Activated B cell treated with CpG ODN at 0.5 μM for 24 hours (primary cell): ENCODE measurements around the gene NRP2. TPM values are rescaled to one million over a fixed set of nuclear protein-coding genes. Genes with fewer than 3 reads are reported as not detected.

Experiments
- ATAC-seq: fragments of 200-7000 bp; cut with Tn5 transposase; one replicate; pipeline ENCODE4 v1.10.0; 2021; ENCODE audit warnings: low read depth, mild to moderate bottlenecking, moderate library complexity
- CTCF ChIA-PET: fragments of 350-600 bp; sonication (Branson Sonifier 250); formaldehyde crosslinking; loops from one replicate; lab custom pipeline; 2021; ENCODE audit warnings: antibody characterized with exemption; lab: Charles Lee
- POLR2A ChIA-PET: fragments of 350-600 bp; sonication (Branson Sonifier 250); formaldehyde crosslinking; loops from one replicate; lab custom pipeline; 2021; ENCODE audit warnings: antibody characterized with exemption; lab: Charles Lee
- DNase-seq: peaks from one replicate; pipeline ENCODE4 v3.0.0; 2022
- H3K27ac Mint-ChIP-seq: one replicate; pipeline ENCODE4 v1.8.0; 2020; ENCODE audit warnings: mixed read lengths
- H3K27me3 Mint-ChIP-seq: one replicate; pipeline ENCODE4 v1.8.0; 2021; ENCODE audit warnings: mixed read lengths
- H3K36me3 Mint-ChIP-seq: one replicate; pipeline ENCODE4 v1.8.0; 2021; ENCODE audit warnings: low read depth, mixed read lengths
- H3K4me1 Mint-ChIP-seq: one replicate; pipeline ENCODE4 v1.8.0; 2021; ENCODE audit warnings: mixed read lengths
- H3K4me3 Mint-ChIP-seq: one replicate; pipeline ENCODE4 v1.8.0; 2020; ENCODE audit warnings: mild to moderate bottlenecking, mixed read lengths
- H3K9me3 Mint-ChIP-seq: one replicate; pipeline ENCODE4 v1.8.0; 2020; ENCODE audit warnings: mixed read lengths
- CTCF ChIP-seq: fragments of 200-600 bp; IDR thresholded peaks from one replicate; pipeline ENCODE4 v1.8.0; 2022; ENCODE audit warnings: antibody characterized with exemption, mild to moderate bottlenecking
- intact Hi-C: fragments of 100-400 bp; cut with micrococcal nuclease; formaldehyde crosslinking; loops from one replicate; pipeline ENCODE4 v1.15.1; 2024
- total RNA-seq: library from RNA; stranded (reverse); gene quantifications from 2 replicates; pipeline ENCODE4 v1.2.3, GENCODE V29; 2022

The NRP2 gene
- total RNA-seq, 1 donor from 2014 or later = 10.2 TPM

- POLR2A ChIA-PET = no interaction called here
- no peaks in the 10 kb centered on the region for H3K36me3 Mint-ChIP-seq
- H3K9me3 Mint-ChIP-seq = peaks cover 4% of the 10 kb centered on the region
- intact Hi-C loops = no loop called here
- no peak for TF ChIP-seq CTCF
- CTCF ChIA-PET = no interaction called here
- no peaks in the 10 kb centered on the region for H3K4me1 Mint-ChIP-seq
- ATAC-seq (no peak), DNase-seq (no peak)
- peaks cover 7% of the 10 kb centered on the region for H3K27me3 Mint-ChIP-seq
- H3K27ac Mint-ChIP-seq = no peak overlapping the region
- H3K4me3 Mint-ChIP-seq = no peak overlapping the region
Measured at GRCh38 chr2:205797866-205798265, 115.6 kb downstream of the NRP2 start.

- Mint-ChIP-seq H3K9me3 (peaks cover 4% of the 10 kb centered on the region), H3K36me3 (no peaks in the 10 kb centered on the region), H3K4me3 (no peak overlapping the region), H3K27me3 (peaks cover 11% of the 10 kb centered on the region), H3K4me1 (no peaks in the 10 kb centered on the region), H3K27ac (no peak overlapping the region)
- POLR2A ChIA-PET = no interaction called here
- ATAC-seq = no peak
- DNase-seq = no peak
- intact Hi-C loops = no loop called here
- TF ChIP-seq CTCF = no peak
- CTCF ChIA-PET = no interaction called here
Measured at GRCh38 chr2:205800224-205800623, 117.9 kb downstream of the NRP2 start.

GRCh38 chr2:205800773-205801172 is 118.5 kb downstream of the NRP2 start:
- CTCF ChIA-PET = no interaction called here
- no peak overlapping the region for H3K4me3 Mint-ChIP-seq

GRCh38 chr2:205802065-205802464 is 119.8 kb downstream of the NRP2 start:
- Mint-ChIP-seq H3K36me3 (no peaks in the 10 kb centered on the region), H3K27me3 (peaks cover 19% of the 10 kb centered on the region), H3K4me1 (no peaks in the 10 kb centered on the region), H3K9me3 (peaks cover 4% of the 10 kb centered on the region), H3K4me3 (no peak overlapping the region), H3K27ac (no peak overlapping the region)
- DNase-seq (no peak), ATAC-seq (no peak)
- ChIA-PET CTCF (no interaction called here), POLR2A (no interaction called here)
- no peak for TF ChIP-seq CTCF
- intact Hi-C loops = no loop called here

More at GRCh38 chr2:205800773-205801172, 118.5 kb downstream of the NRP2 start:
- H3K9me3 Mint-ChIP-seq = peaks cover 4% of the 10 kb centered on the region
- intact Hi-C loops = no loop called here
- POLR2A ChIA-PET = no interaction called here
- DNase-seq (no peak), ATAC-seq (no peak)
- no peak overlapping the region for H3K27ac Mint-ChIP-seq
- no peaks in the 10 kb centered on the region for H3K4me1 Mint-ChIP-seq
- TF ChIP-seq CTCF = no peak
- H3K36me3 Mint-ChIP-seq = no peaks in the 10 kb centered on the region
- H3K27me3 Mint-ChIP-seq = peaks cover 16% of the 10 kb centered on the region

- intact Hi-C loops = no loop called here
- H3K27ac Mint-ChIP-seq = no peak overlapping the region
- no peak for ATAC-seq
Measured at GRCh38 chr2:205802941-205803340, 120.6 kb downstream of the NRP2 start.

More at GRCh38 chr2:205802941-205803340, 120.6 kb downstream of the NRP2 start:
- Mint-ChIP-seq H3K9me3 (peaks cover 4% of the 10 kb centered on the region), H3K27me3 (peaks cover 20% of the 10 kb centered on the region), H3K36me3 (no peaks in the 10 kb centered on the region), H3K4me1 (no peaks in the 10 kb centered on the region), H3K4me3 (no peak overlapping the region)
- ChIA-PET POLR2A (no interaction called here), CTCF (no interaction called here)
- TF ChIP-seq CTCF = no peak
- DNase-seq = no peak
